NCI-H146 (cell line): ENCODE measurements around the gene RGSL1.

ENCODE experiments used
- DNase-seq: peaks from one replicate; lab custom pipeline; 2025; lab: John Stamatoyannopoulos, UW

The RGSL1 gene

GRCh38 chr1:182450087-182450486, at the start of gene RGSL1:
Gene RGSL1, plus strand, starts transcription at chr1:182450146. Its CDS starts 20 bp downstream, at chr1:182450166.
- DNase-seq, result no peak

GRCh38 chr1:182400567-182400966, 49.4 kb upstream of the RGSL1 start, which contains the start of gene TEDDM1:
Gene TEDDM1, minus strand, starts transcription at chr1:182400667. Its CDS starts 182 bp downstream, at chr1:182400485.
- no peak for DNase-seq

- DNase-seq, result no peak
Measured at GRCh38 chr1:182404781-182405180, 45.2 kb upstream of the RGSL1 start.

- DNase-seq, result no peak
Measured at GRCh38 chr1:182405578-182405977, 44.4 kb upstream of the RGSL1 start.

GRCh38 chr1:182406012-182406411, 43.9 kb upstream of the RGSL1 start:
- DNase-seq, result no peak

- DNase-seq, result no peak
Measured at GRCh38 chr1:182407724-182408123, 42.2 kb upstream of the RGSL1 start.

- no peak for DNase-seq
Measured at GRCh38 chr1:182408435-182409075, 41.4 kb upstream of the RGSL1 start.

- no peak for DNase-seq
Measured at GRCh38 chr1:182410138-182410537, 39.8 kb upstream of the RGSL1 start.

GRCh38 chr1:182410620-182411273, 39.2 kb upstream of the RGSL1 start:
- DNase-seq, result no peak

GRCh38 chr1:182413486-182413885, 36.5 kb upstream of the RGSL1 start:
- DNase-seq, result no peak

- no peak for DNase-seq
Measured at GRCh38 chr1:182413969-182414368, 36.0 kb upstream of the RGSL1 start.

GRCh38 chr1:182415789-182416188, 34.2 kb upstream of the RGSL1 start:
- DNase-seq, result no peak

- no peak for DNase-seq
Measured at GRCh38 chr1:182426442-182427430, 23.2 kb upstream of the RGSL1 start.

- no peak for DNase-seq
Measured at GRCh38 chr1:182428043-182428442, 21.9 kb upstream of the RGSL1 start.

GRCh38 chr1:182430263-182431068, 19.5 kb upstream of the RGSL1 start:
- no peak for DNase-seq

- DNase-seq, result no peak
Measured at GRCh38 chr1:182431278-182431677, 18.7 kb upstream of the RGSL1 start.

GRCh38 chr1:182433580-182433979, 16.4 kb upstream of the RGSL1 start:
- no peak for DNase-seq

GRCh38 chr1:182438326-182438725, 11.6 kb upstream of the RGSL1 start:
- DNase-seq, result no peak

- no peak for DNase-seq
Measured at GRCh38 chr1:182441719-182442118, 8.2 kb upstream of the RGSL1 start.

GRCh38 chr1:182442333-182442732, 7.6 kb upstream of the RGSL1 start:
- DNase-seq, result no peak

- DNase-seq, result no peak
Measured at GRCh38 chr1:182444497-182444896, 5.4 kb upstream of the RGSL1 start.
